Measurements from ENCODE around the gene SPSB3. TPM values are rescaled to one million over a fixed set of nuclear protein-coding genes. Genes with fewer than 3 reads are reported as not detected.

The SPSB3 gene
- total RNA-seq, 1 donor from 2014 or later, result 28.8 TPM

DNA sequence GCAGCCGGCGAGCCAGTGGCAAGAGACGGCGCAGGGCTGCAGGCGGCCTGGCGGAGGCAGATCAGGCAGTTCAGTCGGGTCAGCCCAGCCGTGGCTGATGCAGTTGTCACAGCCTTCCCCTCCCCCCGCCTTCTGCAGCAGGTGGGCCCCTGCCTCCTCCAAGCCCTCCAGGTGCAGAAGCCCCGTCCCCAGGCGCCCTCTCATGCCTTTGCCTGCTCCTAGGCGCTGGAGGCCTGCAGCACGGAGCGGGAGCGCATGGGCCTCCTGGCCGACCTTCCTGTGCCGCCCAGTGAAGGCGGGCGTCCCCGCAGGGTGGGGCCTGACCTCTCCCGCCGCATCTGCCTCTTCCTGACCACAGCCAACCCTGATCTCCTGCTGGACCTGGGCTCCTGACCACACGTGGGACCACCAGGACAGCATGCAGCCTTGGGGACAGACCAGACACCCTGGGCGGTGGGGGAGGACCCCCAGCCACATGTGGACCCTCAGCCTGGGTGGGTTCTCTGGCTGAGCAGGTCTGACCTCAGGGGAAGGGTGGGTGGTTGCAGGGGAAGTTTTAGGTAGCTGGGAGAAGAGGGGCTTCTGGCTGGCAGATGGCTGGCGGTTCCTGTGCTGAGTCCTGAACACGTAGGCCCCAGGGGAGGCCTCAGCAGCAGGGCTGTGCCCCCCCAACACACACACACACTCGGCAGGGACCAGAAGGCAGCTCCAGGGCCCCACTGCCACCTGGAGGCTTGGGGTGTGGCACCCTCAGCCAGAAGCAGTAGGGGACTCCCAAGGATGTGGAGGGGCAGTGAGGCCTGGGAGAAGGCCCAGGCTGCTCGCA lies 6.3 kb downstream of the SPSB3 start:
- no peak for DNase-seq (ENCODE audit: low spot score)

DNA sequence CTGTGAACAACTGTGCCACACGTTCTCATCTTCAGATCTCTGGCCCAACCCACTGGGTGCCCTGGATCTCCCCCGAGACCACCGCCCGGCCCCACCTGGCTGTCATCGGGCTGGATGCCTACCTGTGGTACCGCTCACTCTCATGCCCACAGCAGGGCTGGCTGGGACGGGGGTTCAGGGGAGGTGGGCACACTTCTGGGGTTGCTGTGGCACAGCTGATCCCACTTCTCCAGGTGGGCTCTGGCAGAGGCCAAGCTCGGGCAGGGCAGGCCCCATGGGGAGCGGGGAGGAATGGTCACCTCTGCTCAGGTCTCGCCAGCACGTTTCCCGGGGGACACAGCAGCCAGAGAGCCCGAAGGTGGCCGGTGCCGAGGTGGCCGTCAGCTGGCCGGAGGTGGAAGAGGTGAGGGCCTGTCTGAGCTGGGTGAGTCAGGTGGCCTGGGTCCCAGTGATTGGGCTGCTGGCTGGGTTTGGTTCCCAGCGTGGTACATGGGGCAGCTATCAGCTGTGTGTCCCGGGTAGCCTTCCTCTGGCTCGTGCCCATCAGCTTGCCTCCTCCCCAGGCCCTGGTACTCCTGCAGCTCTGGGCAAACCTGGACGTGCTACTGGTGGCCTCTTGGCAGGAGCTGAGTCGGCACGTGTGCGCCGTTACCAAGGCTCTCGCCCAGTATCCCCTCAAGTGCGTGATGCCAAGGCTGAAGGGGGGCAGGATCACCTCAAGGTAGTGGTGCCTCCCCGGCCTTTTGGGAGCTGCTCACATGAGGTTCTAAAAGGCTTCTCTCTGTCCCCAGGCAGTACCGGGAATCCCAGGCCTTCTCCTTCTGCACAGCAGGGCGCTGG lies 7.1 kb downstream of the SPSB3 start:
- DNase-seq (ENCODE audit: low spot score), result no peak

- no peak for DNase-seq (ENCODE audit: low spot score)
Observed at GRCh38 chr16:1774448-1774780, 8.0 kb downstream of the SPSB3 start.

DNA sequence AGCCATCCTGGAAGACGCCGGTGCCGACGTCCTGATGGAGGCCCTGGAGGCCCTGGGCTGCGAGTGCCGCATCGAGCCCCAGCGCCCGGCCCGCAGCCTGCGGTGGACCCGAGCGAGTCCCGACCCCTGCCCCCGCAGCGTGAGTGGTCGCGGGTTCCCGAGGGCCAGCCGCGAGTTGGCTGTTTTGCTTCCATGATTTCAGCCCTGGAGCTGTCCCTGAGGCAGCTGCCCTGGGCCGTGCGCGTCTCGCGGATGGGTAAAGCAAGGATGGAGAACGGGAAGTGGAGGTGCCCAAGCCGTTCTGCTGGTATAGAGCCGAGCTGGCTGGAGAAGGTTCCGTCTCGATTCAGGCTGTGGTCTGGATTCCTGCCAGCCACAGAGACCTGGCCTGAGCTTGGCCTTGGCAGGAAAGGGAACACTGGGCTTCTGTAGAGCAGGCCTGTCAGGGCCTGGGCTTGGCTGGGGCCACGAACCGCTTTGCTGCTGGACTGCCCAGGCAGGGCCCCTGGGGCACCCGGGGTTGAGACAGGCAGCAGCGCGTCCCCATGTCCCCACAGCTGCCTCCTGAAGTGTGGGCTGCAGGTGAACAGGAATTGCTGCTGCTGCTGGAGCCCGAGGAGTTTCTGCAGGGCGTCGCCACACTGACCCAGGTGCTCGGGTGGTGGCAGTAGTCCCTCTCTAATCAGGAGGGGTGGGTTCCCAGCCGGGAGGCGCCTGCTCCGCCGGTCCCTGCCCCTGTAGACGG lies 8.5 kb downstream of the SPSB3 start:
- DNase-seq (ENCODE audit: low spot score), result no peak

DNA sequence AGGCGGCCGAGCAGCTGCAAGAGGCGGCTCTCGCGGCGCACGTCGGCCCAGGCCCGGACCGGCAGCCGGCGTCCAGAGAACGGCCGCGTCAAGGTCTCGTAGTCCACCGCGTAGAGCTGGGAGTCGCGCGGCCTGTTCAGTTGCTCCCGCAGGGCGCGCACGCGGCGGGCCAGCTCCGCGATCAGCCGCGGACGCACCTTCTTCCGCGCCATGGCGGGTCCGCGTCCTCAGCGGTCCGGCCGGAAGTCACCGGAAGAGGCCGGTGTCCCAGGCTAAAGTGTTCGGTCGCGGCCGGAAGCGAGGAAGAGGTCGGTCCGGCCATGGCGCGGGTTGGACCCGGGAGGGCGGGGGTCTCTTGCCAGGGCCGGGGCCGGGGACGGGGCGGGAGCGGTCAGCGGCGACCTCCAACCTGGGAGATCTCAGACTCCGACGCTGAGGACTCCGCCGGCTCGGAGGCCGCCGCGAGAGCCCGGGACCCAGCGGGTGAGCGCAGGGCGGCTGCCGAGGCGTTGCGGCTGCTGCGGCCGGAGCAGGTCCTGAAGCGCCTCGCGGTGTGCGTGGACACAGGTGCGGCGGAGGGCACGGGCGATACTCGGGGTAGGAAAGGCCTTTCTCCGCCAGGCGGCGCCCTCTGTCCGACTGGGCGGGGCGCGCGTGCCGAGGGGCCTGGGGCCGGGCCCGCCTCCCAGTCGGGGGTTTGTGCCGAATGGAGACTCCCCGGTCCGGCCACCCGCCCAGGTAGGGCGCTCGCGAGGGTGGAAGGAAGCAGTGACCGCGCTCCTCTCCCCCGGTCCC lies 9.3 kb downstream of the SPSB3 start, which contains the start of gene MRPS34:
Gene MRPS34, minus strand, starts transcription at position 227 of the 795 bp plus-strand sequence. Its CDS starts 15 bp downstream, at position 212.
- DNase-seq (ENCODE audit: low spot score), result peak; percentile 96

DNA sequence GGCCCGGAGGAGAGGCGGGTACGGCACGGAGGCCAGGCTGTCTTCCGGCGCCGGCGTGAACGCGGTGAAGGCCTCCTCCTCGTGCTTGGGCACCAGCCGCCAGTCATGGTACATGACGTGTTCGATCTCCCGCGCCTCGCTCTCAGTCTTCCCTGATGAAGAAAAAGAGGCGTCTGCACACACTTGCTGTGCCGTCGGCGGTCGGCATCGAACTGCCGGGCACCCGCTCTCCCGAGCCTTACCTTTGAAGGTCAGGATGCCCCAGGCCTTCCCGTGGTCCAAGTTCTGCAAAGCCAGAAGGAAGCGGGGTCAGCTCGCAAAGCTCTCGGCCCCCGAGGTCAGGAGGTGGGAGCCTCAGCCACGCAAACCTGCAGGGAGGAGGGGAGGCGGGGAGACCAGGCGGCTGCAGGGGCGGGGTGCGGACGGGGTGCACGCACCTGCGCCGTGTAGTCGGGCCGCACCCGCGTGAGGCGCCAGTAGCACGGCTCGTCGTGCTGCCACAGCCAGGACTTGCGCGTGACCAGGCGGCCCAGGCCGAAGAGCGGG lies 9.9 kb downstream of the SPSB3 start, which contains the start of gene EME2:
Gene EME2, plus strand, starts transcription at position 449 of the 546 bp plus-strand sequence. CDS start 418 bp downstream, outside the sequence.
- DNase-seq (ENCODE audit: low spot score), result no peak

GRCh38 chr16:1771864-1772361 lies 10.5 kb downstream of the SPSB3 start:
- DNase-seq (ENCODE audit: low spot score), result no peak

GRCh38 chr16:1771188-1771863 lies 11.0 kb downstream of the SPSB3 start, which contains the start of gene NME3:
NME3 (minus strand) TSS chr16:1771543; CDS start chr16:1771534, 9 bp downstream.
- DNase-seq (ENCODE audit: low spot score), result peak; percentile 94

DNA sequence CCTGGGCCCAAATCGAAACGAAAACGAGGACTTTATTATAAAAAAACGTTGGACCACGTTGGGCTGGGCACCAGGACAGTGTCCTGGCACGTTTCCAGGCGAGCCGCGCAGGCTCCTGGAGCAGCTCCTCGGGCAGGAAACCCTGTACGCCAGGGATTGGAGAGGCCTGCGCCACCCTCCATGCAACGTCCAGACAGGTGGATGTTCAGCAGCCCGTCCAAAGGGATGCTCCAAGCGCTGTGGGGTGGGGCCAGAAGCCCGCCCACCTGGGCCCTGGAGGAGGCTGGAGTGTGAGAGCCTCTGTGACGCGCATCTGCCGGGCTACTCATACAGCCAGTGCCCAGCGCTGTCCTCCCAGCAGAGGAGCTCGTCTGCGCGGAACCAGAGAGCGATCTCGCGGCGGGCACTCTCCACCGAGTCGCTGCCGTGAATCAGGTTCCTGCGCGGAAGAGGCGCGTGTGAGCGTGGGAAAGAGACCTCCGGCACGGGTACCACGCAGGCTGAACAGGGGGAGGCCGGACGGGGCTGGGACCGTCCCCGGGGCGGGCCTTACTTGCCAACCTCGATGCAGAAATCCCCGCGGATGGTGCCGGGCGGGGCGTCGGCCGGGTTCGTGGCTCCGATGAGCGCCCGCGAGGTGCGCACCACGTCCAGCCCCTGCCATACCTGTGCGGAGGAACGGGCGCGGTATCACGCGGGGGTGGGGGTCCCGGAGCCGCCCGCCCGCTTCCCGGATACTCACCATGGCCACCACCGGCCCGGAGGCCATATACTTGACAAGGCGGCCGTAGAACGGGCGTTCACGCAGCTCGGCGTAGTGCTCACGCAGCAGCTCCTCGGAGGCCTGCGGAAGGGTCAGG lies 11.8 kb downstream of the SPSB3 start:
- DNase-seq (ENCODE audit: low spot score), result no peak

DNA sequence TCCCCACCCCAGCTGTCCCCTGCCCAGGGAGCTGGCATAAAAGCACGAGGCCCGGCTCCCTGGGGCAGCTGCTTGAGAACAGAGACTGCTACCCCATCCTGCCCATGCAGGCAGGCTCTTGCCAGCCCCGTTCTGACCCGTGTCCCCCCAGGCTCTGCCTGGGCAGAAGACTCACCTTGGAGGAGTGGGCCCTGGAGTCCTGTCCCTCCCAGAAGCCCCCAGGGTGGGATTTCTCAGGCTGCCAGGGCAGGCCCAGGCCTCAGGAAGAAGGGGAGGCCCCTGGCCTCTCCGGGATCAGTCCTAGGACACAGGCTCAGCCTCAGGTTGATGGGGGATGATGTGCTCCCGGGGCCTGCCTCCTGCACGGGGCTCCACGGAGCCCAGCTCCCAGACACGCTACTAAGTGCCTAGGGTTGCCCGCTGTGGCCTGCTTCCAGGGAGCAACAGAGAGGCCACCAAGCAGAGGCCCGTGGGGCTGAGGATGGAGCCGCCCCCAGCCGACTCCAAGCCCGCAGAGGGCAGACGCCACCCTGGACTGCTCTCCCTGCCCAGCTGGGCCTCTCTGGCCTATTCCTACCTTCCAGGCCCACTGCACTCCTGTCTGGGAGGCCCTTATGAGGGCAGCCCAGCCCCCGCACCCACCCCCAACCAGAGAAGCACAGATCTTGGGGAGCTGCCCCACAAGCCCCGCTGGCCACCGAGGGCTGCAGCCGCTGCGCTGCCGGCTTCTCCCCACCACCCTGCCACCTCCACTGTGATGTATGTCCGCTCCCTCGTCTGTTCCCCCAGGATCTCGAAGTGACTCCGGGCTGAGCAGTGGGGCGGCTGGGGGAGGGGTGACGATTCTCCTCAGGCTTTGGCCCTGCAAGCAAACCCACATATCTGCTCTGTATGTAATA lies 12.7 kb downstream of the SPSB3 start:
- DNase-seq (ENCODE audit: low spot score), result no peak

- no peak for DNase-seq (ENCODE audit: low spot score)
Observed at GRCh38 chr16:1768767-1769401, 13.5 kb downstream of the SPSB3 start.

- DNase-seq (ENCODE audit: low spot score), result no peak
Observed at GRCh38 chr16:1768061-1768766, 14.2 kb downstream of the SPSB3 start.

DNA sequence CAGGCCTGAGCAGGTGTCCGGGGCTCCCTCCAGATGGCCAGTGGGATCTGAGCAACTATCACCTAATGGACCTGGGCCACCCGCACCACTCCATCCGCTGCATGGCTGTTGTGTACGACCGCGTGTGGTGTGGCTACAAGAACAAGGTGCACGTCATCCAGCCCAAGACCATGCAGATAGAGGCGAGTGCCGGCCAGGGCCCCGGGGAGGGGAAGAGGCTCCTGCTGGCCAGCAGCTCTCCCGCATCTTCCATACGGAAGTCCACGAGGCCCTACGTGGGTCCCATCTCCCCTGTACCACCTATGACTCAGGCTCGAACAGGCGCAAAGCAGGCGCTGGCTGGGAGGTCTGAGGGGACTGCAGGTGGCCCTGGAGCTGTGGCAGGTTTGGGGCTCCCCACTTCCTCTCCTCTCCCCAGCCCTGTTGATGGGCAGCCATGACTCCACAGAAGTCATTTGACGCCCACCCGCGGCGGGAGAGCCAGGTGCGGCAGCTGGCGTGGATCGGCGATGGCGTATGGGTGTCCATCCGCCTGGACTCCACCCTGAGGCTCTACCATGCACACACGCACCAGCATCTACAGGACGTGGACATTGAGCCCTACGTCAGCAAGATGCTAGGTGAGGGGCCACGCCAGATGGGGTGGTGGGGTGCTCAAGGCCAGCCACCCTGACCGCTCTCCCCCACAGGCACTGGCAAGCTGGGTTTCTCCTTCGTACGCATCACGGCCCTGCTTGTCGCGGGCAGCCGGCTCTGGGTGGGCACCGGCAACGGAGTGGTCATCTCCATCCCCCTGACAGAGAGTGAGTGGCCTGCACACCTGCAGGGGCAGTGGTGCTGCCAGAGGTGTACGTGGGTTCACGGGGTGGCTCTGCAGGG lies 15.0 kb downstream of the SPSB3 start:
- DNase-seq (ENCODE audit: low spot score), result no peak

- DNase-seq (ENCODE audit: low spot score), result no peak
Observed at GRCh38 chr16:1766701-1767100, 15.7 kb downstream of the SPSB3 start.

DNA sequence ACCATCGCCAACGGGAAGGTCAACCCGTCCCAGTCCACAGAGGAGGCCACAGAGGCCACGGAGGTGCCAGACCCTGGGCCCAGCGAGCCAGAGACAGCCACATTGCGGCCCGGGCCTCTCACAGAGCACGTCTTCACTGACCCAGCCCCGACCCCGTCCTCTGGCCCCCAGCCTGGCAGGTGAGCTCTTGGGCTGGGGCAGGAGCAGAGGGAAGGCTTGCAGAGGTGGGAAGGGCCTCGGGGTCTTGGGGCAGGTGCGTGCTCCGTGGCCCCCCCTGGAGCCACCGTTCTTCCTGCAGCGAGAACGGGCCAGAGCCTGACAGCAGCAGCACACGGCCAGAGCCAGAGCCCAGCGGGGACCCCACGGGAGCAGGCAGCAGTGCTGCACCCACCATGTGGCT lies 16.1 kb downstream of the SPSB3 start:
- no peak for DNase-seq (ENCODE audit: low spot score)

Data from mesenteric fat pad (tissue), 1 donor.